HG03460 (cell line): ENCODE data around the gene NME7.

ENCODE experiments used
- ATAC-seq: cut with Tn5 transposase; IDR thresholded peaks from one replicate; pipeline ENCODE4 v1.9.1; 2021; ENCODE audit not compliant: unreplicated experiment

The NME7 gene

GRCh38 chr1:169110236-169110635 is 257.4 kb downstream of the NME7 start:
- ATAC-seq, result no peak

GRCh38 chr1:169109561-169110134 is 257.9 kb downstream of the NME7 start:
- no peak for ATAC-seq

GRCh38 chr1:169108863-169109560 is 258.6 kb downstream of the NME7 start:
- no peak for ATAC-seq

GRCh38 chr1:169108223-169108622 is 259.4 kb downstream of the NME7 start:
- no peak for ATAC-seq

GRCh38 chr1:169107603-169108208 is 259.9 kb downstream of the NME7 start:
- ATAC-seq, result no peak

- no peak for ATAC-seq
These were observed 260.5 kb downstream of the NME7 start for GRCh38 chr1:169106921-169107602.

- ATAC-seq, result peak; percentile 81
These were observed 261.3 kb downstream of the NME7 start, which contains the start of gene ATP1B1 for GRCh38 chr1:169106095-169106920. Gene ATP1B1 (plus strand): TSS chr1:169106690. CDS start chr1:169106830, 140 bp downstream.

GRCh38 chr1:169105434-169106094 is 262.0 kb downstream of the NME7 start:
- peak; percentile 35 for ATAC-seq

- ATAC-seq, result no peak
These were observed 262.5 kb downstream of the NME7 start for GRCh38 chr1:169105087-169105433.

GRCh38 chr1:169103480-169103893 is 264.1 kb downstream of the NME7 start:
- no peak for ATAC-seq

GRCh38 chr1:169103002-169103401 is 264.6 kb downstream of the NME7 start:
- ATAC-seq, result no peak

GRCh38 chr1:169102567-169102966 is 265.0 kb downstream of the NME7 start:
- no peak for ATAC-seq

GRCh38 chr1:169100651-169101088 is 266.9 kb downstream of the NME7 start:
- no peak for ATAC-seq

GRCh38 chr1:169100208-169100607 is 267.4 kb downstream of the NME7 start:
- no peak for ATAC-seq

- ATAC-seq, result no peak
These were observed 268.0 kb downstream of the NME7 start for GRCh38 chr1:169099561-169099960.

GRCh38 chr1:169098380-169098779 is 269.2 kb downstream of the NME7 start:
- ATAC-seq, result no peak

GRCh38 chr1:169094897-169095569 is 272.6 kb downstream of the NME7 start:
- no peak for ATAC-seq

GRCh38 chr1:169092399-169092798 is 275.2 kb downstream of the NME7 start:
- no peak for ATAC-seq

GRCh38 chr1:169091480-169091941 is 276.1 kb downstream of the NME7 start:
- ATAC-seq, result peak; percentile 56

GRCh38 chr1:169090900-169091311 is 276.7 kb downstream of the NME7 start:
- peak; percentile 36 for ATAC-seq
